ENCODE results near the gene PTK6.

PTK6 gene

DNA sequence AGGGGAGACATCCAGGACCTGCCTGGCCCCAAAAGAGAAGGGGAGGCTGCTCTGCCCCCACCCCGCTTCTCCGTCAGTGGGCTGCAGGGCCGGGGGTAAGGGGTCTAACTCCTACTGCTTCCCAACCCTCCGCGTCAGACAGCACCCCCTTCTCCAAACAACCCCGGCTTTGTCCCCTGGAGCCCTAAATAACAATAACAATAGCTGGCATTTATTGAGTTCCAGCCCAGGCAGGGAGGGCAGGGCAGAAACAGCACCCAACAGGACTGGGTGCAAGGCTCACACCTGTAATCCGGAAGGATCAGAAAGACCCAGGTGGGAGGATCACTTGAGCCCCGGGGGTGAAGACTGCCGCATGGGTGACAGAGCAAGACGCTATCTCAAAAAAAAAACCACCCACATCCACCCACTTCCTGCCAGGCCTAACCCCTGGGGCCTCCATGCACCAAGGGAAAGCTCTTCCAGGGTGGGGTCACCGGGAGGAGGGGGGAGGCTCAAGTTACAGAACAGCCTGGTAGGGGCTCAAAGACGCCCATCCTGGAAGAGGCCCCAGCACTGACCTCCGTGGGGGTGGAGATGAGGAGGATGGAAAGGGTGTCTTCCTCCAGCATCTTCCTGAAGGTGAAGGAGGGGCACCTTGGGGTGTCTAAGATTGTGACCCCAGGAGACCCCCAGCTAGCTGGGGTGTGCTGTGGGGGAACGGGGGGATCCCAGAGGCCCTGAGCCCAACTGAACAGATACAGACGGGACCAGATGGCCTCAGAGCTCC is 15.5 kb upstream of the PTK6 start:
- DNase-seq (ENCODE audit: low spot score), result no peak
- TF ChIP-seq CTCF (IDR thresholded peaks at IDR 0.05; ENCODE audit: borderline replicate concordance, control extremely low read depth, extremely low read depth, insufficient read depth, missing control alignments), result no peak
- in situ Hi-C loops (cut with MboI; ENCODE audit: low sequenced_read_pairs, unreplicated experiment), result no loop called here

GRCh38 chr20:63551068-63551467 is 13.9 kb upstream of the PTK6 start:
- in situ Hi-C loops (cut with MboI; ENCODE audit: low sequenced_read_pairs, unreplicated experiment), result no loop called here
- no peak for TF ChIP-seq CTCF (IDR thresholded peaks at IDR 0.05; ENCODE audit: borderline replicate concordance, control extremely low read depth, extremely low read depth, insufficient read depth, missing control alignments)
- DNase-seq (ENCODE audit: low spot score), result no peak

DNA sequence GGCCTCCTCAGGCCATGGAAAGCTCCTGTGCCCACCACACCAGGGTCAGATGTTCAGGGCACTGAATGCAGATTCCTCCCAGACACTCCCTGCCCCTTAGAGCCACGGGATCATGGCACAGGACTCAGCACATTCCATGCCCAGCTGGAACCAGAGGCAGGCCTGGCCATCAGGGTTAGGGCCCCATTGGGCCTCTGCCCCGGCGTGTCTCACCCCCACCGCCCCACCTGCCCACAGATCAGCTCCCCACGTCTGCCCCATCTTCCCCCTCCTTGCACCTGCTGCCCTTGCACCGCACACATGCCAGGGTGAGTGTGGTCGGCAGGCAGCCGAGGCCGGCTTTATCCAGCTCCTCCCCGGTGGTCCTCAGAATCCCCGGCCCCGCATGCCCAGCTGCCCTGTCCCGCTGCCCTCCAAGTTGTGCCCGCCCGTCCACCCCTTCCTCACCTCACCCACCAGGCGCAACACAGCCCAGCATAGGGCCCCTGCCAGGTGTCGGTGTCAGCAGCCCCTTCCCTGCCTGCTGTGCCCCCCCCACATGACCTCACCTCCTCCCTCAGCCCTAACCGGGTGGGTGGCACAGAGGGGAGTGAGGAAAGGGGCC is 12.6 kb upstream of the PTK6 start:
- DNase-seq (ENCODE audit: low spot score), result no peak
- no peak for TF ChIP-seq CTCF (IDR thresholded peaks at IDR 0.05; ENCODE audit: borderline replicate concordance, control extremely low read depth, extremely low read depth, insufficient read depth, missing control alignments)
- in situ Hi-C loops (cut with MboI; ENCODE audit: low sequenced_read_pairs, unreplicated experiment), result loop anchor here (25.0 kb wide), 1 partner anchor 313 kb away; the partner anchor contains the start of genes ABHD16B and TPD52L2

- no peak for TF ChIP-seq CTCF (IDR thresholded peaks at IDR 0.05; ENCODE audit: borderline replicate concordance, control extremely low read depth, extremely low read depth, insufficient read depth, missing control alignments)
Measured at GRCh38 chr20:63549019-63549418, 11.8 kb upstream of the PTK6 start.

DNA sequence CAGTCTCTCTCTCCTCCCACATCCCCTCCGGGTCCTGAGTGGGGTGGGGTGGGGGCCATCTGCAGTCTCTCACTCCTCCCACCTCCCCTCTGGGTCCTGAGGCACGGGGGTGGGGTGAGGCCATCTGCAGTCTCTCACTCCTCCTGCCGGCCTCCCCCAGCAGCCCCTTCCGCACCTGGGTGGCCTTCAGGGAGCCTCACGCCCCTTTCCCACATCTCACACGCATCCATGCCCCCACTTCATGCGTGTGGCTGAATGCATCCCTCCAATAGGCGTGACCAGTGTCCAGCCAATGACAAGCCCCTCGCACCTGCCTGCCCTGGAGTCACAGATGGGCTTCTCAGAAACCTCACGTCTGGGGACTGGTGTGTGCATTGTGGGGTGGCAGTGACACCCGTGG is 11.4 kb upstream of the PTK6 start:
- no peak for TF ChIP-seq CTCF (IDR thresholded peaks at IDR 0.05; ENCODE audit: borderline replicate concordance, control extremely low read depth, extremely low read depth, insufficient read depth, missing control alignments)
- in situ Hi-C loops (cut with MboI; ENCODE audit: low sequenced_read_pairs, unreplicated experiment), result loop anchor here (25.0 kb wide), 1 partner anchor 314 kb away; the partner anchor contains the start of genes ABHD16B and TPD52L2
- no peak for DNase-seq (ENCODE audit: low spot score)

More at GRCh38 chr20:63549019-63549418, 11.8 kb upstream of the PTK6 start:
- no peak for DNase-seq (ENCODE audit: low spot score)
- in situ Hi-C loops (cut with MboI; ENCODE audit: low sequenced_read_pairs, unreplicated experiment), result loop anchor here (25.0 kb wide), 1 partner anchor 313 kb away; the partner anchor contains the start of genes ABHD16B and TPD52L2

GRCh38 chr20:63547725-63548480 is 10.7 kb upstream of the PTK6 start, which contains the start of gene SRMS:
SRMS (minus strand) TSS chr20:63547749; CDS start chr20:63547463, 286 bp downstream.
- no peak for TF ChIP-seq CTCF (IDR thresholded peaks at IDR 0.05; ENCODE audit: borderline replicate concordance, control extremely low read depth, extremely low read depth, insufficient read depth, missing control alignments)
- DNase-seq (ENCODE audit: low spot score), result no peak
- in situ Hi-C loops (cut with MboI; ENCODE audit: low sequenced_read_pairs, unreplicated experiment), result loop anchor here (25.0 kb wide), 1 partner anchor 314 kb away; the partner anchor contains the start of genes ABHD16B and TPD52L2
